Spinal cord (tissue), 10 donors: ENCODE data around the gene PPP1R9A. TPM values are rescaled to one million over a fixed set of nuclear protein-coding genes. Genes with fewer than 3 reads are reported as not detected.

Source experiments
- DNase-seq, 6 donors: peaks; one replicate each; pipeline versions ENCODE4 v3.0.0 to v3.0.0-alpha.2; 2013 to 2015; ENCODE audit warnings: low spot score in 6 of 6, low read depth in 4 of 6
- H3K27ac ChIP-seq: one replicate; pipeline ENCODE4 v1.5.1; 2013; ENCODE audit warnings: low read depth, low read length, control low read depth
- H3K27me3 ChIP-seq: one replicate; pipeline ENCODE4 v1.6.1; 2013; ENCODE audit warnings: low read length; ENCODE audit not compliant: control insufficient read depth, insufficient read depth
- H3K36me3 ChIP-seq: one replicate; pipeline ENCODE4 v1.6.1; 2013; ENCODE audit warnings: low read length; ENCODE audit not compliant: control insufficient read depth, insufficient read depth
- H3K4me1 ChIP-seq: one replicate; pipeline ENCODE4 v1.6.1; 2013; ENCODE audit warnings: low read length; ENCODE audit not compliant: control insufficient read depth, insufficient read depth
- H3K4me3 ChIP-seq: one replicate; pipeline ENCODE4 v1.5.1; 2013; ENCODE audit warnings: low read depth, low read length, control low read depth
- H3K9me3 ChIP-seq: one replicate; pipeline ENCODE4 v1.6.1; 2013; ENCODE audit warnings: low read length; ENCODE audit not compliant: control insufficient read depth, insufficient read depth
- WGBS: methylation state at CpG from one replicate; pipeline ENCODE4 v1.1.5; 2013; ENCODE audit warnings: missing lambda C conversion rate; ENCODE audit not compliant: insufficient coverage; 5-methylcytosine and 5-hydroxymethylcytosine counted together
- polyA plus RNA-seq, 2 donors: library from polyadenylated mRNA; unstranded; fragments of 120-200 nt; gene quantifications; one replicate each; pipeline ENCODE4 v1.2.1, GENCODE V29; 2013; ENCODE audit not compliant: insufficient read length in 2 of 2
- total RNA-seq, 2 donors: library from RNA; depleted of rRNA in 1 of 2; stranded (reverse); fragments of 120-200 nt in 1 of 2; fragments of >200 nt in 1 of 2; gene quantifications; one replicate each; pipeline versions ENCODE4 v1.2.3 to v1.2.4, GENCODE V29; 2013 to 2014
- donor health status: healthy.

Gene PPP1R9A
- total and polyA plus RNA-seq, 4 donors: 23.4 to 69.9 (median 38.0) TPM

DNA sequence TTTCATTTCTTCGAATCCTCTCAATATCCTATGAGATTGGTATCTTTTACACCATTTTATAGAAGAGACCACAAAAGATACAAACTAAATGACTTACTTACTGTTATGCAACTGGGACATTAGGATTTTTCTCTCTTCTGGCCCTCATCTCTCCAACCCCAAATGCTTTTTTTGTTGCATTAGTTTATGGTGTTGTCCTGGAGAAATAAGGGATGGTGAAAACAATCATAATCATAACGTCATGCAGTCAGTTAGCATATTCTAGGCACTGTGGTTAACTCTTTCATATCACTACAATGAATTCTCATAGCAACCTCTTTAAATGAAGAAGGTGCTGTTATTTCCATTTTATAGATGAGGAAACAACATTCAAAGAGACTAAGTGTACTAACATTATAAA is 312.3 kb downstream of the PPP1R9A start:
- Histone ChIP-seq H3K27ac (no peak overlapping the region), H3K36me3 (no peaks in the 10 kb centered on the region), H3K4me1 (no peaks in the 10 kb centered on the region), H3K9me3 (no peaks in the 10 kb centered on the region), H3K4me3 (no peak overlapping the region), H3K27me3 (no peaks in the 10 kb centered on the region)
- no peak for DNase-seq
- WGBS: no CpG with 5 or more reads among the region's 2 CpGs

DNA sequence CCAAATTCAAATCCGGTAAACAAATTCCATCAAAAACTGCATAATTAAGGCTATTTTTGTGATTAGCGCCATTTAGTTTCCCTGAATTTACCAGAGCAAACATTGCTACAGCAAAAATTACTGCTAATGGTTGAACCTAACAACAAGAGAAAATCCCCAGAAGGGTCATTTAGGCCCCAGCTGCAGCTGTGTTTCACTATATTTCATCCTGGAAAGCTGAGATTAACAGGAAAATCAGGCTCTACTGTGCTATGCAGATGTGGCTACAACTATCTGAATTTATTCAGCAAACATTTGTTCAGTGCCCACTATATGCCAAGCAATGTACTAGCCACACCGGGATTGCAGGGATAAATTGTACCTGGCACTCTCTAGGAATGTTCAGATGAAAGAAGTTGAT is 312.9 kb downstream of the PPP1R9A start:
- no peaks in the 10 kb centered on the region for H3K4me1 ChIP-seq
- no peak overlapping the region for H3K27ac ChIP-seq
- peak in 1 of 6 donors; percentile 91 for DNase-seq
- no peaks in the 10 kb centered on the region for H3K36me3 ChIP-seq
- H3K4me3 ChIP-seq: no peak overlapping the region
- H3K9me3 ChIP-seq: no peaks in the 10 kb centered on the region
- WGBS: 60% methylated on average over 3 of the region's 3 CpGs
- no peaks in the 10 kb centered on the region for H3K27me3 ChIP-seq

DNA sequence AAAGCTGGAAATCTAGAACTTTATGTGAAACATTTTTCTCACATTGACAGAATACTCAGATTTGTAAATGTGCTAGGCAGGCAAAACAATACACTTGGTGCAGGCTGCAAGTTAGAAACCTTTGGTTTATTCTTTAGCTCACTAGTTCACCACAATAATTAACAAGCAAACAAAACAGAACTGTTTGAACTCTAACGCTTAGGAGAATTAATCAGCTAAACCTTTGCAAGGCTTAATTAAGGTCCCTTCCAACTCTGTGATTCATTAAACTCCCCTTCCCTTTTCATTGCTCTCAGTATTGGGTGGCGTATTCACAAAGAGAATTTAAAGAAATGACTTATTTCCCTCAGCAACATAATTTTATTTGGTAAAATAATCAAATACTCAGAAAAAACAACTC is 317.9 kb downstream of the PPP1R9A start:
- Histone ChIP-seq H3K4me3 (no peak overlapping the region), H3K9me3 (no peaks in the 10 kb centered on the region), H3K27me3 (no peaks in the 10 kb centered on the region), H3K27ac (no peak overlapping the region), H3K4me1 (no peaks in the 10 kb centered on the region), H3K36me3 (peaks cover 4% of the 10 kb centered on the region)
- peak in 1 of 6 donors; percentile 19 for DNase-seq
- 43% methylated on average over 1 of the region's 2 CpGs for WGBS

DNA sequence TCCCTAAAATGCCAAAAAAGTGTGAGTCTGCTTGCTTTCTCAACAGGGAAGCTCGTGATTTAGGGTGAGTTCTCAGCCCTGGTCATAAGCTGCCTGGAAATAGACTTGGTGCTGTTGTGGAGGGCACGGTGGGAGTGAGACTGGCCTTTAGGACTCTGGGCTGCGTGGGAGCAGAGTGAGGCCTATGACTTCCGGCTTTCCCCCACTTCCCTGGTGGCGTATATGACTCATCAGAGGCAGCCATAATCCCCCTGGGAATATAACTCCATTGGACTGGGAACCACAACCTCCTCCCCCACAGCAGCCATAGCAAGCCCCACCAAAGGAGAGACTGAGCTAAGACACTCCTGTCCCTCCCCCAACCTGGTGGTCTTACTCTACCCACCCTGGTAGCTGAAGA is 321.9 kb downstream of the PPP1R9A start:
- Histone ChIP-seq H3K4me1 (no peaks in the 10 kb centered on the region), H3K4me3 (no peak overlapping the region), H3K36me3 (peaks cover 4% of the 10 kb centered on the region), H3K27me3 (no peaks in the 10 kb centered on the region), H3K27ac (no peak overlapping the region), H3K9me3 (no peaks in the 10 kb centered on the region)
- WGBS: 100% methylated on average over 5 of the region's 5 CpGs
- no peak for DNase-seq

DNA sequence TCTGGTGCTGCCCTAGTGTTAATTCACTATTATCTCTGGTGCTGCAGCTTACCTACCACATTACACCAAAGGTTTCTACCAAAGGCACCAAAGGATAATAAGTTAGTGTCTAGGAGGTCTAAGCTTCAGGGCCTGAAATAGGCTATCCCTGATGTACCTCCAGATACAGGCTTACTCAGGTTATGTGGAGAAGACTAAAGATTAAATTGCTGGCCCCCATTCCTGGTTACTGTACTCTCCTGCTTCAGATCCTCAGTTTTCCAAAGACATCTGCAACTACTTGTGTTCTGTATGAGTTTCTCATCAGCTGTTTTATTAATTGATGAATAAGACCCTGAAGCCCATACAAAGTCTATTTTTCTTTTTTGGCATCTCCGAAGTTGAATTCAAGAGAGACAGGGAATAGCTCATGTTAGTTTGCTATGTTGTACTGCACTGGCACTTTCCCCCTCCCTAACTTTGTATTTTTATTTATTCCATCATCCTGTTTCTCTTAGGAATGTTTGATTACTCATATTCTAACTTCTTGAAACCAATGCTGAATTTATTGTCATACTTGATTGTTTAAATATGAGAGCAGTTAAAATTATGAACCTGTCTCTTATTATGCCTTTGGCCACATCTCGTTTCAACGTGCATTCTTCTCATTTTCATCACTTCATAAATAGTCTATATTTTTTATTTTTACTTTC is 331.0 kb downstream of the PPP1R9A start:
- DNase-seq: no peak
- no peaks in the 10 kb centered on the region for H3K4me1 ChIP-seq
- no peaks in the 10 kb centered on the region for H3K9me3 ChIP-seq
- no peak overlapping the region for H3K27ac ChIP-seq
- WGBS: no CpG with 5 or more reads among the region's 3 CpGs
- H3K27me3 ChIP-seq: no peaks in the 10 kb centered on the region
- no peaks in the 10 kb centered on the region for H3K36me3 ChIP-seq
- H3K4me3 ChIP-seq: no peak overlapping the region

DNA sequence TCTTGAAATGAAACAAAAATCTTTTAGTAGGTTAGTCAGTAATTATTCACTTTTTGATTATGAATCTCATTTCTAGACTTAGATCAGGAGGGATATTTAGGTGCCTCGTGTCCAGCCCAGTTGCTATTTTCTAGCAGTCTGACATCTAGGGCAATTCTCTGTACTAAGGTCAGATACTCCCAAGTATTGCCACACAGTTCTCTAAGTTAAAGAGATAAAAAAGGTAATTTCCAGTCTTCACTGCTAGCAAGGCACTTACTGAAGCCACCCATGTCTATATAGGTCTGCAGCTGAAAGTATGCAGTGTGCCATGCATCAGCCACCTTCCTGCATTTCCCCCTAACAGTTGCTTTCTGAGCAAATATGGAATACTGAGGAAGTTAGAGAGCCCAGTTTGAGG is 333.5 kb downstream of the PPP1R9A start:
- H3K9me3 ChIP-seq: no peaks in the 10 kb centered on the region
- H3K27me3 ChIP-seq: no peaks in the 10 kb centered on the region
- H3K36me3 ChIP-seq: no peaks in the 10 kb centered on the region
- no peak for DNase-seq
- H3K4me3 ChIP-seq: no peak overlapping the region
- H3K4me1 ChIP-seq: no peaks in the 10 kb centered on the region
- no peak overlapping the region for H3K27ac ChIP-seq
- no CpG with 5 or more reads among the region's 1 CpG for WGBS

DNA sequence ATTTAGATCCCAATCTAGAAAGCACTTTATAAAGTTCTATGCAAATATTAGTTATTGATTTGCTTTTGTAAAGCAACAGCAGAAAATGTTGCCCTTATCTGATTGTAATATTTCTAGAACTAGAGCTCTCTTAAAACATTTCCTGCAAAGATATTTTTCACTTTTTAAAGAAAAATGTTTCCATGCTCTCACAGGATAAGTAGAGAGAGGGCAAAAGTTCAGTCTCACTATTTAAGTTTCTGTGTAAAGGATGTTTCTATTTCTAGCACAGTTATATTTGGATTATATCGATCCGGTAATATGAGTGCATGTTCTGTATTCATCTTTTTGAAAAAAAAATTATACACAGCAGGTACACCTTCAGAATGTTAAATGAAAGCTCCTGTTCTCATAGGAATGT is 334.9 kb downstream of the PPP1R9A start:
- no peak for DNase-seq
- no peaks in the 10 kb centered on the region for H3K4me1 ChIP-seq
- H3K27me3 ChIP-seq: no peaks in the 10 kb centered on the region
- no peaks in the 10 kb centered on the region for H3K36me3 ChIP-seq
- no CpG with 5 or more reads among the region's 2 CpGs for WGBS
- H3K27ac ChIP-seq: no peak overlapping the region
- H3K9me3 ChIP-seq: no peaks in the 10 kb centered on the region
- no peak overlapping the region for H3K4me3 ChIP-seq

DNA sequence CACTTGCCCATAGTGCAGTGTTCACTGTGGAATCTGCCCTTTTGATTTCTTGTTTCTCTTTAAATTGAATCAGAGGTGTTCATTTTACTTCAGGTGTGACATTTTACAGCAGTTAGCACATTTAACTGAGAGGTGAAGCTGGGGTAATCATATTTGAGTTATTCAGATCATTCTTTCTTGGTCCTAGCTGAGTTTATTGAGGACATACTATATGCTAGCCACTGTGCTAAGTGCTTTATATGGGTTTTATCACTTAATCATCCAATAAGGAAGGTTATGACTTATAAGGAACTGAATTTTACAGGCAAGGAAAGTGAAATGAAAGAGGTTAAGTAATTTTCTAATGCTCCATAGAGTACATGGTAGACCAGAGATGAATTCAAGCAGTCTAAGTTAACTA is 337.2 kb downstream of the PPP1R9A start:
- Histone ChIP-seq H3K36me3 (no peaks in the 10 kb centered on the region), H3K27ac (no peak overlapping the region), H3K9me3 (no peaks in the 10 kb centered on the region), H3K4me1 (no peaks in the 10 kb centered on the region), H3K27me3 (no peaks in the 10 kb centered on the region), H3K4me3 (no peak overlapping the region)
- DNase-seq: no peak

DNA sequence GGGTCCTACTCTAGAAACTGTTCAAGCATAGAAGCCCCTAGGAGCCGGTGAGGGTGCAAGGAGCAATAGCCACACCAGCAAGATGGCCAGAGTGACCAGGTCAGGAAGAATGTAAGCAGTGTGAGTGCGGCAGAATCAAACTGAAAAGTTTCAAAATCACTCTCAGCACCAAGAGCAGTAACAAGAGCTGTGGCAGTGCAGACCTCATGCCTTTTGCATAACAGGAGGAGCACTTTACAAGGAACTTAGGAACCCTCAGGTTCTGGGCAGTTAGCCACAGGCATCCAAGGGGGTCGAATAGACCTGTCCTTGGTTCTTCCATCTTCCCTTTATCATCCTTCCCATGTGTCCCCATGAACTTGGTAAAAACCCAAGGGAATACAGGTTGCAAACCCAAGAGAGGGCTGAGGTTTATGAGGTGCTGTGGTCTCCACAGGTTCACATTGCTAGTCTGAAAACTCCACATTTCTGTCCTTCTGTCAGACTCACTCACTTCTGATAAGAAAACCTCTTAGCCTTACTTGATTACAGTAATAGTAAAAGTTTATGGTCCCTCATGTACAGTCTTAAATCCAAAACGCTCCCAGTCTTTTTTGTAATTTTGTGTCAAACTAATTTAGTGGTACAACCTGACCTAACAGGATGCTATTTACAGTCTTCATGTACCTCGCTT is 338.6 kb downstream of the PPP1R9A start:
- Histone ChIP-seq H3K27me3 (no peaks in the 10 kb centered on the region), H3K4me3 (no peak overlapping the region), H3K36me3 (no peaks in the 10 kb centered on the region), H3K4me1 (no peaks in the 10 kb centered on the region), H3K27ac (no peak overlapping the region), H3K9me3 (no peaks in the 10 kb centered on the region)
- 93% methylated on average over 3 of the region's 5 CpGs for WGBS
- no peak for DNase-seq

DNA sequence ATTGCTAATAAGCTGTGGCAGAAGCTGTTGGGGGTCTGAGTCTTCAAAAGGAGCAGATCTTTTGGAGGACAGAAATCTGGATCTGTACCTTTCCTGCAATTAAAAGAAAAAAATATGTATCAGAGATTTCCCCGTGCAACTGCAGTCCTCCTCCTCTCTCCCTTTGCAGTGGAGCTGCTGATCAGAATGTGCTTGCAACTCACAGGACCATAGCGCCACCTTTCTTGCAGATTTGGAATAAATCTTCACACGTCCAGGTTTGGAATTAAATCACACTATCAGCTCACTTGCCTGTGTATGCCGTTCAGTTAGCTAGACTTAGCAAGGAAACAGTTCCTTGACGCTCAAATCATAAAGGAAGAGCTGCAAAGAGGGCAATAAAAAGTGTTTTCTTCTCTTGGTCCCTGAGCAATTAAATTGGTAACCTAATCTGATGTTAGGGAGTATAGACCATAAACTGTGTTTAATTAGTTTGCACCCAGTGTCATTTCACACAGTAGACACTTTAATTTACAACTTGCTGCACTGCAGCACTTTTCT is 339.5 kb downstream of the PPP1R9A start:
- Histone ChIP-seq H3K36me3 (no peaks in the 10 kb centered on the region), H3K4me1 (no peaks in the 10 kb centered on the region), H3K27ac (peak overlapping the region; percentile 40), H3K4me3 (peak overlapping the region; percentile 24), H3K9me3 (no peaks in the 10 kb centered on the region), H3K27me3 (no peaks in the 10 kb centered on the region)
- WGBS: 0% methylated on average over 4 of the region's 5 CpGs
- DNase-seq: peak; percentile 60 to 97 (median 82)
